ENCODE data around the gene KRTAP3-1.

DNA sequence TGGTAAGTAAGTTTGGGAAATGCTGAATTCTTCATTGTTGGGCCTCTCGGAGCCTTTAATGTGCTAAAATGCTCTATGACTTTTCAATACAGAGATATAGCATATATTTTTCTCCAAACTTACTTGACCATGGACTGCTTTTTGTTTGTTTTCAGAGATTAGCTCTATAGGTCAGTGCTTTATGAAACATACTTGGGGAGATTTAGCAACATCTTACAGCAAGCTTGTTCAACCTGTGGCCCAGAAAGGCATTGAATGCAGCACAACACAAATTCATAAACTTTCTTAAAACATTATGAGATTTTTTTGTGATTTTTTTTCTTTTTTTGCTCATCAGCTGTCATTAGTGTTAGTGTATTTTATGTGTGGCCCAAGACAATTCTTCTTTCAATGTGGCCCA lies 1.0 kb upstream of the KRTAP3-1 start:
- TF ChIP-seq, protein P1, sequence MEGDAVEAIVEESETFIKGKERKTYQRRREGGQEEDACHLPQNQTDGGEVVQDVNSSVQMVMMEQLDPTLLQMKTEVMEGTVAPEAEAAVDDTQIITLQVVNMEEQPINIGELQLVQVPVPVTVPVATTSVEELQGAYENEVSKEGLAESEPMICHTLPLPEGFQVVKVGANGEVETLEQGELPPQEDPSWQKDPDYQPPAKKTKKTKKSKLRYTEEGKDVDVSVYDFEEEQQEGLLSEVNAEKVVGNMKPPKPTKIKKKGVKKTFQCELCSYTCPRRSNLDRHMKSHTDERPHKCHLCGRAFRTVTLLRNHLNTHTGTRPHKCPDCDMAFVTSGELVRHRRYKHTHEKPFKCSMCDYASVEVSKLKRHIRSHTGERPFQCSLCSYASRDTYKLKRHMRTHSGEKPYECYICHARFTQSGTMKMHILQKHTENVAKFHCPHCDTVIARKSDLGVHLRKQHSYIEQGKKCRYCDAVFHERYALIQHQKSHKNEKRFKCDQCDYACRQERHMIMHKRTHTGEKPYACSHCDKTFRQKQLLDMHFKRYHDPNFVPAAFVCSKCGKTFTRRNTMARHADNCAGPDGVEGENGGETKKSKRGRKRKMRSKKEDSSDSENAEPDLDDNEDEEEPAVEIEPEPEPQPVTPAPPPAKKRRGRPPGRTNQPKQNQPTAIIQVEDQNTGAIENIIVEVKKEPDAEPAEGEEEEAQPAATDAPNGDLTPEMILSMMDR (conservative IDR thresholded peaks at IDR 0.05): no peak
- no peak for TF ChIP-seq ZFX (IDR thresholded peaks at IDR 0.05)

All from C4-2B (cell line).